HL-60/S4 treated with retinoic acid at 250 ng/mL for 4 days and 3 days (cell line): ENCODE measurements around the gene RGS3.

Experiments used
- in situ Hi-C: fragments of 300-500 bp; cut with MboI; formaldehyde crosslinking; loops from 2 replicates; pipeline ENCODE4 v1.7.0; 2022; ENCODE audit warnings: low sequenced_read_pairs

The RGS3 gene

GRCh38 chr9:113568571-113569321 lies 105.2 kb downstream of the RGS3 start:
- in situ Hi-C loops = no loop called here

GRCh38 chr9:113569472-113570060 lies 106.0 kb downstream of the RGS3 start:
- in situ Hi-C loops = no loop called here

GRCh38 chr9:113570106-113570505 lies 106.6 kb downstream of the RGS3 start:
- in situ Hi-C loops = no loop called here

- in situ Hi-C loops = no loop called here
These were observed 107.5 kb downstream of the RGS3 start for GRCh38 chr9:113570749-113571711.

- in situ Hi-C loops = no loop called here
These were observed 108.7 kb downstream of the RGS3 start for GRCh38 chr9:113572076-113572861.

GRCh38 chr9:113573046-113573958 lies 109.8 kb downstream of the RGS3 start:
- in situ Hi-C loops = no loop called here

GRCh38 chr9:113573959-113574352 lies 110.4 kb downstream of the RGS3 start:
- in situ Hi-C loops = no loop called here

GRCh38 chr9:113574441-113575262 lies 111.1 kb downstream of the RGS3 start:
- in situ Hi-C loops = no loop called here

- in situ Hi-C loops = no loop called here
These were observed 114.2 kb downstream of the RGS3 start for GRCh38 chr9:113577525-113578261.

- in situ Hi-C loops = no loop called here
These were observed 114.8 kb downstream of the RGS3 start for GRCh38 chr9:113578279-113578865.

GRCh38 chr9:113578882-113579282 lies 115.4 kb downstream of the RGS3 start:
- in situ Hi-C loops = no loop called here

- in situ Hi-C loops = no loop called here
These were observed 115.9 kb downstream of the RGS3 start for GRCh38 chr9:113579283-113580040.

GRCh38 chr9:113580041-113580953 lies 116.8 kb downstream of the RGS3 start:
- in situ Hi-C loops = no loop called here

GRCh38 chr9:113580954-113581311 lies 117.4 kb downstream of the RGS3 start:
- in situ Hi-C loops = no loop called here

GRCh38 chr9:113581865-113582697 lies 118.6 kb downstream of the RGS3 start:
- in situ Hi-C loops = no loop called here
